Stimulated activated CD4-positive, alpha-beta T cell treated with anti-CD3 and anti-CD28 coated beads, Interleukin-4, amount 100 ng/mL, for 1 hour (primary cell): ENCODE measurements around the gene EML4.

Source experiments
- DNase-seq: peaks from one replicate; pipeline ENCODE4 v3.0.0-alpha.2; 2020

Gene EML4

DNA sequence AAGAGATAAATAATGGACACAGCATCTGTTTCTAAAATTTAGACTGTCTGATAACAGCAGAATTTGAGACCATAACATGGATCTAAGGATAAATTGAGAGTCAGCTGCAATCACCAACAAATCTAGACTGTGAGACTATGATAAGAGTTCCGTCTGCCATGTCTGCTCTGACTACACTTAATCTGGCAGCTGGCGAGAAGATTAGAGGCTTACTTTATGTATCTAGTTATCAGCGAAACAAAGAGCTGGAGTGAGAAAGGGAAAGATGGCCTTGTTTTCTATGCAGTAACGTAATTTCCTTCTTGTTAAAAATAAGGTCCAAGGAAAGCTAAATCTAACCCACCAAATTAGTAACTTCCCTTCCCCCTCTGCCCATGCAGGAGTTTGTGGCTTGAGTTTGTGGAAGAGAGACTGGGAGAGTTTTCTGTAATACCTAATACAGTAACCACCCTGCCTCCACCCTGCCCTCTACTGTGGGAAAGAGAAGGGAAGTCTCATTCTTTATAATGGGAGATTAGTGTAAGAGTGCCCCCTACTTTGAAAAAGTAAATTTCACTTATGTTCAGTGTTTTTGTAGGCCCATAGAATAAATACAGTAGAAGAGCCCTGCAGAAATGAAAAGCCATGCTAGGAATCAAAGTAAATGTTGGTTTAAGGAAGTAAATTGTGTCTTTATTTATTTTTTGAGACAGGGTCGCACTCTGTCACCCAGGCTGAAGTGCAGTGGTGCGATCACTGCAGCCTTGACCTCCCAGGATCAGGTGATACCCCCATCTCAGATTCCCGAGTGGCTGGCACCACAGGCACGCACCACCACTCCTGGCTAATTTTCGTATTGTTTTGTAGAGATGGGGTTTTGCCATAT, 27.5 kb downstream of the EML4 start:
- DNase-seq: peak; percentile 9

DNA sequence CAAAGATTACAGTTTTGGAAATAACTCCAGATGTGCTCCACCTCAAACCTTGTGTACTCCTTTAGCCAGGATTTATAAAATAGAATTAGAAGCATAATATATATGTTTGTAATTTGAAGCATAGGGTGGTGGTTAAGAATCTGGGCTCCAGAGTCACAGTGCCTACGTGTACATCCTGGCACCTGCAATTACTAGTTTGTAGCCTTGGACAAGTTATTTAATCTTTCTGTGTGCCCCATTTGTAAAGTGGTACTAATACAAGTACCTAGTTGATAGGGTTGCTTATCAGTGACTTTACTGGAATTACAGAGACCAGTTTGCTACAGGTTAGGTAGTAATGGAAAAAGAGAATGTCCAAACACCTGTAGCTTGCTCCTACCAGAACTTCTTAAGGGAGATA, 28.6 kb downstream of the EML4 start:
- no peak for DNase-seq

DNA sequence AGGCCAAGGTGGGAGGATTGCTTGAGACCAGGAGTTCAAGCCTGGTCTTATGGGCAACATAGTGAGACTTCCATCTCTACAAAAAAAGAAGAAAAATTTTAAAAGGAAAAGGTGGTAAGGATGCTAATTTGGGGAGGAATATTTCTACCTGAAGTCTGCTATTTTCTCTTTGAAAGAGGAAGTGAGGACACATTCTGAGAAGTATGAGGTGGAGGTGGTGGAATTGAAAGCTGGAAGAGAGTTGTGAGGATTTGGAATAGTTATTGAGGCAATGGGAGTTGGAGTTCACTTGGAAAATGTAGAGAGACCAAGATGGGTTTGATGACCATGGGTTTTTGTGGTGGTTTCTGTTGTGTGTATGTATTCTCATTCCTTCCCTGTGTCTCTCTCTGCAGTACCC, 29.3 kb downstream of the EML4 start:
- DNase-seq: no peak

DNA sequence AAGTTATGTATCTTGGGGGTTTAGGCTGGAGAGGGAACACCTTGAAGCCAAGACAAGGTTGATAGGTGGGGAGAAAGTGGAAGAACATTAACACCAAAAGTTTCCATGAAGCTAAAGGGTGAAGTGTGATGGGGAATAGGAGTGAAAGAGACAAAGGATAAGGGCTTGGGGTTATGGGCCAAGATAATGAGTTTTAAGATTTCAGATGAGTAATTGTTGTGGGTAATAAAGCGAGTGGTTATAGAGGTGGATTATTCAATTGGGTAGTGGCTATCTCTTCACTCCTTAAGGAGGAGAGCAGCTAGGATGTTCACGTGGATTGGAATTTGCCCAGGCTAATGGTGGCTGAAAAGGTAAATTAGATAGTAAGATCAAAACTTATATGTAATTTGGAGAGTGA, 29.8 kb downstream of the EML4 start:
- no peak for DNase-seq

DNA sequence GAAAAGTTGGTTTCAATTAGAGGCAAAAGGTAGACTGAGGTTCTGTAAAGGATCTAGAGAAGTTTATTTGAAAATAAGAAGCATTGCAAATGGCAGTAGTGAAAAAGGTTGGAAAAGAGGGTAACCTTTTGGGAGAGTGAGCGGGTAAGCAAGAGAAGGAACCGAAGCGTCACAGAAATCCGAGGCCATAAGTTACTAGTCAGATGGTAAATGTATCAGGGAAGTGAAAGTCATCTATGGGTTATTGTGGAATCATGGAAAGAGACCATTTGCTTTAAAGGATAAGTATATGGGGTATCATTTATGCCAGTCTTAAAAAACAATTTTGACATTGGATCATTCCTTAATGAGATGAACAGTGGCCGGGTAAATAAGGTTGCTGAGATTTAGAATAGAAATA, 30.5 kb downstream of the EML4 start:
- DNase-seq: no peak

DNA sequence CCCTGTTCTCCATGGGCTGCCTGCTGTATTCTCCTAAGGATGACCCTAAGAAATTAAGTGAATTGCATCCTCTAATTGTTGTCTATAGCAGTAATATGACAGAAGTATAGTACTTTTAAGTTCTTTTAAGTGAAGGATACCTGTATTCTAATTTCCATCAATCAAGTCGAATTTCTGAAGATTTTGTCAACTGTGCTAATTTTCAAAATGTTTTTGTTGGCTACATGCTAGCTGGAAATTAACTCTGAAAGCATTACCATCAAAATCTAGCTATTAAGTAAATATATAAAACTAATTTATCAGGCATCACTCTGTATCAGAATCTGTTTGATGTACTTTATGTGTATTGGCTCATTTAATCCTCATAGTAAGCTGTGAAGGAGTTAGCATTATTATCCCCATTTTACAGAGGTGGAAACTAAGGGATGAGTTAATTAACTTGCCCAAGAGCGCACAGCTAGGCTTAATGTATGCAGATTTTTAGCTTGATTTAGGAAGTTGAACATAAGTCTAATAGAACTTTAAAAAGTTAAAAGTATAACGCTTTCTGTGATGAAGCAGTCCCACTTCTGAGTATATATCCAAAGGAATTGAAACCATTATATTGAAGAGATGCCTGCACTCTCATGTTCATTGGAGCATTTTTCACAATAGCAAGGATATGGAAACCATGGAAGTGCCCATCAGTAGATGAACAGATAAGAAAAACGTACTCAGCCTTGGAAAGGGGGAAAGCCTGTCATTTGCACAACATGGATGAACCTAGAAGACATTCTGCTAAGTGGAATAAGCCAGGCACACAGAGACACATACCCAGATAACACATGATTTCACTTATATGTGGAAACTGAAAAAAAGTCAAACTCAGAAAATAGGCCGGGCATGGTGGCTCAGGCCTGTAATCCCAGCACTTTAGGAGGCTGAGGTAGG, 32.0 kb downstream of the EML4 start:
- no peak for DNase-seq

DNA sequence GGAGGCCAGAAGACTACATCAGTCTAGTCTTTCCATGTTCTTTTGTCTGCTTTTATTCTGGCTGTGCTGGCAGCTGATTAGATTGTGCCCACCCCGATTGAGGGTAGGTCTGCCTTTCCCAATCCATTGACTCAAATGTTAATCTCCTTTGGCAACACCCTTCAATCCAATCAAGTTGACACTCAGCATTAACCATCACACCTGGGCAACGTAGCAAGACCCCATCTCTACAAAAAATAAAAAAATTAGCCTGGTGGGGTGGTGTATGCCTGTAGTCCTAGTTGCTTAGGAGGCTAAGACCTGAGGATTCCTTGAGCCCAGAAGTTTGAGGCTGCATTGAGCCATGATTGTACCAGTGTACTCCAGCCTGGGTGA, 33.5 kb downstream of the EML4 start:
- DNase-seq: no peak

DNA sequence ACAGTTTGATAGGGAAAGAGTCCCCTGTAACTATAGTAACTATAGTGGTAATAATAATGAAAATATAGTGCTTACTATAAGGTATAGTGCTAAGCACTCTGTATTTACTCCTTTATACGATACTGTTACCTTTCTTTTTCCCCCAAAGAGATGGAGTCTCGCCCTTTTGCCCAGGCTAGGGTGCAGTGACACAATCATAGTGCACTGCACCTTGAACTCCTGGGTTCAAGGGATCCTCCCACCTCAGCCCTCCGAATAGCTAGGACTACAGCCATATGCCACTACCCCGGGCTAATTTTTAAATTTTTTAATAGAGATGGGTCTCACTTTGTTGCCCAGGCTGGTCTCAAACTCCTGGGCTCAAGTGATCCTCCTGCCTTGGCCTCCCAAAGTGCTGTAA, 34.6 kb downstream of the EML4 start:
- DNase-seq: no peak

DNA sequence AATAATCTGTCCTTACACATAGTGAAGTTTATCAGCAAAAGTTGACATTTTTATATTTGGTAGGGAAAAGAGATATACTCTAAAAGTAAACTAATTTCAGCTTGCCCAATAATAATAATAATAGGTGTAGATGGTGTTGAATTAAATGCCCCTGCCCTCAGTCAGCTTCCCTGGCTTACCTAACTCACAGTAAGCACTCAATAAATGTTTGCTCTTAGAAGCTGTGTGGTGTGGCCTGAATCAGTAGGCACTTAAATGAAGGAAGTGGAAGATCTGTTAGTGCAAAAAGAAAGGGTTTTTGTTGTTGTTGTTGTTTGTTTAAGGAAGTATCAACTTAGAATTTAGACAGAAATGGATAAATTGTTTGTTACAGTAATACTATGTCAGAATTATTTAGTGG, 36.2 kb downstream of the EML4 start:
- DNase-seq: no peak

DNA sequence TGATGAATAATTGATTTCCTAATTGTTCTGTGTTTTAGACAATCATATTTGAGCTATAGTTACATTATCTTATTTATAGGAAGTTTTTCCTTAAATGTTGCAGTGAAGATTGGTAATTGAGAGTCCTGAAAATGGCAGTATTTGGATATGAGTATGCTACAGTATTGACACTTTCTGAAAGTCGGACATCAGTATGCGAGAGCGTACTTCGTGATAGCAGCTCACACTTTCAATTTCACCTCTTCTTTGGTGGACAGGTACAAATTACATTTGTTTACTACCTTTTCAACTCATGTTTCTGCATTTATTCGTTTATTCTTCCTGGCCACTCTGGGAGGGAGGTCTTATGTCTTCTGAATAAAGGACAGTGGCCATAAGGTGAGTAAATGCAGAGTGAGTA, 38.7 kb downstream of the EML4 start:
- no peak for DNase-seq

DNA sequence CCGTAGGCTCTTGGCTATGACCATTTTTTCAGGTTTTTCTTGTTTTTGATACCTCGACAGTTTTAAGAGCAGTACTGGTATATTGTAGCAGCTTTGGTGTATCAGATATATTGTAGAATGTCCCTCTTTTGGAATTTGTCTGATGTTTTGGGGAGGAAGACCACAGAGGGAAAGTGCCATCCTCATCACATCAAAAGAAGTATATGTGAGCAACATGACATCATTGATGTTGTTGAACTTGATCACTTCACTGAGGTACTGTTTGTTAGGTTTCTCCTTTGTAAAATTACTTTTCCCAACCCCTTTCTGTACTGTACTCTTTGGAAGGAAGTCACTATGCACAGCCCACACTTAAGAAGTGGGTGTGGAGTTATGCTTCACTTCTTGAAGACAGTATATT, 41.0 kb downstream of the EML4 start:
- DNase-seq: no peak

DNA sequence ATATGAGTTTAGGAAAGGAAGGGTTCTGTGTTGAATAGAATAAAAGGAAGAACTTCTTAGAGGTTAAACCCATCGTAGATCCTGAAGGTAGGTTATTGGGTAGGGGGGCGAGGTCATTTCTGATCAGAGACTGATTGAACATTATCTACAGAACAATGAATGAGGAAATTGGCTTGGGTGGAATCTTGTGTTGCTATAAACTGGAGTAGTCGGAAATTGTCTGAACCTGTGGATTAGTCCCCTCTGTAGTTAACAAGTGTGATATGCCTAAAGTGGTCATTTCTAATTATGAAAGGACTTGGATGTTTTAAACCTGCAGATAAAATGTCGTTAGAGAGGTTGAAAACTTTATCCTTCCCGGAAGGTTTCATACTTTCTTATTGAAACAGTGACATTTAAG, 42.1 kb downstream of the EML4 start:
- no peak for DNase-seq

DNA sequence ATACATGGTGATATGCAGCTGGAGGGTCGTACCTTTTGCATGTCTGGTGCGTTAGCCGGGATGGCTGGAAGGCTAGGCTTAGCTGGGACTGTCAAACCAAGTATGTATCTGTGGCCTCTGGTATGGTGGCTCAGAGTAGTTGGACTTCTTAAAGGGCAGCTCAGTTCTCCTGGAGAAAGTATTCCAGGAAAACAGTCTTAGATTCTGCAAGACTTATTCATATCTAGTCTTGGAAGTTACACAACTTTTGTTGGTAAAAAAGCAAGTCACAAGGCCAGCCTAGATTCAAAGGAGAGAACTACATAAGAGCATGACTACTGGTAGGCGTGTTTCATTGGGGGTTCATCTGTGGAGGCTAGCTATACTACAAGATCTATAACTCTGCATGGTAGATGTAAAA, 45.5 kb downstream of the EML4 start:
- DNase-seq: no peak

DNA sequence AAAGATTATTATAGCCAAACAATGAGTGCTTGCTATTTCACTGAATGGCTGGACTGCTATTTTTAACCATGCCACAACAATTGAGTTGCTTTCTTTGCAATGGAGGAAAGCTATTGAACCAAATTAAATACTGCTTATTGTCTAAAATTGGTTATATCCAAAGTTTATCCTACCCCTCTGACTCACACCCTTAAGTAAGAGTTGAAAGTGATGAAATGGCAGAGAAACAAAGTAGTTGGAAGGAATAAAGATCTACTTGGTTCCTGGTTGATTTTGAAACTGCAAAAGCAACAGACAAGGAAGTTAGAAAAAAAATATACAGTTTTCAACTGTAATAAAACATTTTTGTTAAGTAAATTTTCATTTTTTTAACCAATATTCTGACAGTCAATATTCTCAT, 47.5 kb downstream of the EML4 start:
- no peak for DNase-seq

DNA sequence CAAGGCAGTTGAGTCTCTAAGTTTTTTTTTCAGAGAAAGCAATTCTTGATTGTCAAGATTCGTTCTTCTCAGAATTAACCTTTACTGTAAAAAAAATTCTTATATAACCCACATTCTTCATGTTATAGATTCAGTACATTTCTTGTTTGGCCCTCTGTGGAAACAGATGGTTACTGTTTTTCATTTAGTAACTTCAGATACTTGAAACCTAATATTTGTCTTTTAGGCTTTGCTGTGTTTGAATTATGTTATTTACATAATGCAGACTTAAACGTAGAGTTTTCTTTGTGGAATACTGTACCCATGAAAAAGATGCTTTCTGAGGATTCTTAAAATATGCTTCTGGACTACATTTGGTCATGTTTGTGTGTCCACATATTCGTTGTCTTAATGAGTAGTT, 48.2 kb downstream of the EML4 start:
- DNase-seq: no peak

DNA sequence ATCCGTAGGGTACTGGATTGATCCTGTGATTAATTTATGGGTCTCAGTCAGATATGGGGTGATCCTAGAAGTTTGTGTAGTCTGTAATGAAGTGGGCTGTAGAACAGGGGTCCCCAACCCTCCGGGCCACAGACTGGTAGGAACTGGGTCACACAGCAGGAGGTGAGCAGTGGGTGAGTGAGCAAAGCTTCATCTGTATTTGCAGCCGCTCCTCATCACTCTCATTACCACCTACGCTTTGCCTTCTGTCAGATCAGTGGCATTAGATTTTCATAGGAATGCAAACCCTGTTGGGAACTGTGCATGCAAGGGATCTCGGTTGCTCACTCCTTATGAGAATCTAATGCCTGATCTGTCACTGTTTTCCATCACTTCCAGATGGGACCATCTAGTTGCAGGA, 48.8 kb downstream of the EML4 start:
- DNase-seq: no peak

DNA sequence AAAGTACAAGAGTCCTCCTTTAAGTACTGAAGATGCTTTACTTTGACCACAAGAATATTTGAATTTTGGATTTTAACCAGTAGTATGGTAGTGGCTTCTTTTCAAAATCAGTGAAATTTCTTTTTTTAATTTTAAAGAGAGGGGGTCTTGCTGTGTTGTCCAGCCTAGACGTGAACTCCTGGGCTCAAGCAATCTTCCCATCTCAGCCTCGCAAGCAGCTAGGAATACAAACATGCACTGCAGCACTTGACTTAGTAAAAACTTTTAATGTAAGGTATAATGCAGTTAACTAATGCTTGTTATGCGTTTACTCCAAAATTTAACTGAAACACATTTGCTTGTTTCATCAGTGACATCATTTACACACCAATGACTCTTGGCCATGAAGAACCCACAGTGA, 49.6 kb downstream of the EML4 start:
- no peak for DNase-seq

DNA sequence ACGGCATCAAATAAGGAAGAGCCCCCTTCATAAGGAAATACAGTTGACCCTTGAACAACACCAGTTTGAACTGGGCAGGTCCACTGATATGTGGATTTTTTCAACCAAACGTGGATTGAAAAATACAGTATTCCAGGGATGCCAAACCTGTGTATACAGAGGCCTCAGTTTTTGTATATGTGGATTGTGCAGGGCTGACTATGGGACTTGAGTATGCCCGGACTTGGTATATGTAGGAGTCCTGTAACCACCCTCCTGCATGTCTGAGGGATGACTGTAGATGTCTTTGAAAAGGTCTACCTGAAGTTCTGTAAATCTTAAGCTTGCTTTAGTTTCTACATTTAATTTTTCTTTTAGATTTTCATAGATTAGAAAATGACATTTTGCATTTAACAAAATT, 50.0 kb downstream of the EML4 start:
- DNase-seq: no peak

DNA sequence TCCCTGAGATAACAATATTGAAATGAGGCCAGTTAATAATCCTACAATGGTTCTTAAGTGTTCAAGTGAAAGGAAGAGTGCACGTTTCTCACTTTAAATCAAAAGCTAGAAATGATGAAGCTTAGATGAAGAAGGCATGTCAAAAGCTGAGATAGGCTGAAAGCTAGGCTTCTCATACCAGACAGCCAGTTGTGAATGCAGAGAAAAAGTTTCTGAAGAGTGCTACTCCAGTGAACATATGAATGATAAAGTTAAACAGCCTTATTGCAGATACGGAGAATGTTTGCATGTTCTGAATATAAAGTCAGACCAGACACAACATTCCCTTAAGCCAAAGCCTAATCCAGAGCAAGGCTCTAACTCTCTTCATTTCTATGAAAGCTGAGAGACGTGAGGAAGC, 51.4 kb downstream of the EML4 start:
- DNase-seq: no peak

DNA sequence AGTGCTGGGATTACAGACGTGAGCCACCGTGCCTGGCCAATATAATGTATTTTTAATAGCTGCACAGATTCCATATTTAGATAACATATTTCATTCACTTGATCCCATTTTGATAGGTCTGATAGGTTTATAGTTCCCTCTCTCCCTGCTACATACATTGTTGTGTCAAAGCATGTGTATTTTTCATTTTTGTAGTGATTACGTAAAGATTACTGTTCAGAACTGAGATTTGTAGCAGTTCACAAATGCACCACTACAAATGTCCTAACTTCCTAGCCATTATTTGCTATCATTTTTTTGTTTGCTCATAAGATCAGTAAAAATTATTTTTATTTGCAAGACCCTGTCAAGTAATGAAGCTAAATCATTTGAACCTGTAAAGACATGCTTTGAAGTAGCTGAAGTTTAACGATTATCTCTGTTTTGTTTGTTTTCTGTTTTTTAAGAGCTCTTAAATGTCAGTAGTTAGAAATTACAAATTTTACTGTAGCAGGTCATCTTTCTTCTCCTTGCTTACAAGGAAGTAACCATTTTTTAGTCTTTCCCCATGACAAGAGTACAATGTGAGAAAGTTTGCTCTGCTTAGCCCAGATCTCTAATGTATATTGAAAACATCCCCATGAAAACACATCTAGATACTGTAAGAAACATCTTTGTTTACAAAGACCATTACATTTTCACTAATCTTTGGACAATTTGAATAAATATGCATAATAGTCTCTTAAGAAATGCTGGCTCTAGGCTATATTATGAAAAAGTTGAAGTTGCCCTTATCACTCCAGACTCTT, 54.1 kb downstream of the EML4 start:
- no peak for DNase-seq

DNA sequence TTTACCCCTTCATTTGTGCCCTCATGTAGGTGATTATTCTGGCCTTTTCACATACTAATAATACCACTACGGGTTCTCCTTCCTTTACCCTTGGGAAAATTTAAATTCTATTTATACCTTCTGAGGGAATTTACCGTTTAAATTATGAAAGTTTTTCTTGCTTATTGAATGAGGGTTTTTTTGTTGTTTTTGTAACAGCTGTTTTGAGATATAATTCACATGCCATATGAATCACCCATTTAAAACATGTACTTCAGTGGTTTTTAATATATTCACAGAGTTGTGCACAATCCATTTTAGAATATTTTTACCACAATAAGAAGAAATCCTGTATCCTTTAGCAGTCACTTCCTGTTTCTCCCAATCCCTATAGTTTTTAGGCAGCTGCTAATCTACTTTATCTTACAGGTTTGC, 54.7 kb downstream of the EML4 start:
- no peak for DNase-seq

DNA sequence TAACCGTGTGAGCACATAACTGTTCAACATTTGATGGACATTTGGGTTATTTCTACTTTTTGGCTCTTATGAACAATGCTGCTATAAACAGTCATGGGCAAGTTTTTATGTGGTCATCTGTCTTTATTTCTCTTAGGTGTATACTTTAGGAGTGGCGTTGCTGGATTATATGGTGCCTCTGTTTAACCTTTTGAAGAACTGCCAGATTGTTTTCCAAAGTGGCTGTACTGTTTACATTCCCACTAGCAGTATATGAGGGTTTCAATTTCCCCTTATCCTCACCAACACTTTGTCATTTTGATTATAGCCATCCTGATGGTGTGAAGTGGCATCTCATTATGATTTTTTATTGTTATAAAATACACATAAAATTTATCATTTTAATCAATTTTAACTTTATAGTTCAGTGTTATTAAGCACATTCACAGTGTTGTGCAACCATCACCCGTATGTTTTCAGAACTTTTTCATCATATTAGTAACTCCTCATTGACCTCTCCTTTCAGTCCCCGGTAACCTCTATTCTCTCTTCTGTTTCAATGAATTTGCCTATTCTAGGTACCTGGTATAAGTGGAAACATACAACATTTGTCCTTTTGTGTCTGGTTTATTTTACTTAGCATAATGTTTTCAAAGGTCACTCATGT, 55.4 kb downstream of the EML4 start:
- DNase-seq: no peak

DNA sequence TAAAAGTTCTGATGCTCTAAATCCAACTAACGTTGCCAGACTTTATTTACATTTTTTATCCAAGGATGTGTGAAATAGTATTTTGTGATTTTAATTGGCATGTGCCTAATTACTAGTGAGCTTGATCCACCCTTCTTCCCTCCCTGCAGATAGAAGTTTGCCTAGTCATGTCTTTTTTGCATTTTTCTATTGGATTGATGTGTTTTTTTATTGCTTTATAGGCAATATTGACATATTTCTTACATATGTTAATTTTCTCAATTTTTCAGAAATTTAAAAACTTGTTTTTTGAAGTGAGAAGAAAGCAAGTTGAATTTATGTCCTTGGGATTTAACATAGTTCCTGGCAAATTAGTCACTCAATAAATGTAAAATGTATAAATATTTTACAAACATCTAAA, 56.4 kb downstream of the EML4 start:
- no peak for DNase-seq
